ENCODE data around the gene MMP20.

DNA sequence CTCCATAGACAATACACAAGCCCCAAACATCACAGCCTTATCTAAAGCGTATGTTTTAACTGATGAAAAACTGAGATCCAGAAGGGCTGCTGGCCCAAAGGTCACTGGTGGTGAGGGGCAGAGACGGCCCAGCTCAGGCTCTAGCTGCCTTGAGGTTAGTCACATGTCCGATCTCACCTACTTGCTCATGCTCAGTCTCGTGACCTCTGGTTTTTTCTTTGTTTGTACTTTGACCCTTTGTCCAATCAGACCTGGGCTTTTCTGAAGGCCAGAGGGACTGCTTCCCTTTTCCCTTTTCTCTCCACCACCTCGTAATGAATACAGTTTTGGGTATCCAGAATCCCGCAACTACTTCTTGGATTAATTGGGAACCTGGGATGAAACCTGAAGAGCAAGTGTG, 28.6 kb downstream of the MMP20 start:
- TF ChIP-seq, protein P1, sequence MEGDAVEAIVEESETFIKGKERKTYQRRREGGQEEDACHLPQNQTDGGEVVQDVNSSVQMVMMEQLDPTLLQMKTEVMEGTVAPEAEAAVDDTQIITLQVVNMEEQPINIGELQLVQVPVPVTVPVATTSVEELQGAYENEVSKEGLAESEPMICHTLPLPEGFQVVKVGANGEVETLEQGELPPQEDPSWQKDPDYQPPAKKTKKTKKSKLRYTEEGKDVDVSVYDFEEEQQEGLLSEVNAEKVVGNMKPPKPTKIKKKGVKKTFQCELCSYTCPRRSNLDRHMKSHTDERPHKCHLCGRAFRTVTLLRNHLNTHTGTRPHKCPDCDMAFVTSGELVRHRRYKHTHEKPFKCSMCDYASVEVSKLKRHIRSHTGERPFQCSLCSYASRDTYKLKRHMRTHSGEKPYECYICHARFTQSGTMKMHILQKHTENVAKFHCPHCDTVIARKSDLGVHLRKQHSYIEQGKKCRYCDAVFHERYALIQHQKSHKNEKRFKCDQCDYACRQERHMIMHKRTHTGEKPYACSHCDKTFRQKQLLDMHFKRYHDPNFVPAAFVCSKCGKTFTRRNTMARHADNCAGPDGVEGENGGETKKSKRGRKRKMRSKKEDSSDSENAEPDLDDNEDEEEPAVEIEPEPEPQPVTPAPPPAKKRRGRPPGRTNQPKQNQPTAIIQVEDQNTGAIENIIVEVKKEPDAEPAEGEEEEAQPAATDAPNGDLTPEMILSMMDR (IDR thresholded peaks at IDR 0.05): no peak
- no peak for TF ChIP-seq EP300 (IDR thresholded peaks at IDR 0.05)
